ENCODE data around the gene UCP2. TPM values are rescaled to one million over a fixed set of nuclear protein-coding genes. Genes with fewer than 3 reads are reported as not detected.

The UCP2 gene
- total and polyA plus RNA-seq, 9 of the 15 experiments (the other 6 are each of a cell fraction or from before 2014, with no cell fraction given) = 19.2 to 216 (median 87.9) TPM

DNA sequence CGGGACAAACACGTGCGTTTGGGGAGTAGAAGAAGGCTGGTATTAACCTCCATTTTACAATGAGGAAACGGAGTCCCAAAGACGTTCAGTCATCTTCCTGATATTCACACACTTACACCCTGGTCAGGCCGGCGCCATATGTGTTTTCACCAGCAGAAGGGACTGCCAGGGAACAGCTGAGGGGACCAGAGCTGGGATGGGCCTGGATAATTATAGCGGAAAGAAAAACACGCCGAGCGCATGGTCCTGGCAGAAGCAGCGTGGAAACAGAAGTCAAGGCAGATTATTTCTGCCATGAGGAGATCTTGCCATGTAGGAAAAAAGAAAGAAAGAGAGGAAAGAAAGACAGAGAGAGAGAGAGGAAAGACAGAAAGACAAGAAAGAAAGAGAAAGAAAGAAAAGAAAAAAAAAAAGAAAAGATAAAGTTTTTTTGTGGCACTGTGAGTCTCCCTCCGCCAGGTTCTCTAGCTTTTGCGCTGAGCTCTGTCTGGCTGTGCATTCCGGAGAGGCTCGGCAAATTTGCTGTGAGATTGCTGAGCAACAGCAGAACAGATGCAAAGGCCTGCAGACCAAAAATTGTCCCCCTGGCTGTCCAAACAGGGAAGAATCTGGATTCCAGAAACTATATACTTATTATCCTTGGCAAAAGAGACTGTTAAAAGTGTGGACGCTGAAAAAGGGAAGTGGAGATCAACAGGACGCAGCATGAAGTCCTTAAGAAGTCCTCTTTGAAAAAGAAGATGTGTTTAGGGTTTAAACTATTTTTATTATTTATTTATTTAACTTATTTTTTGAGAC is 1.3 kb upstream of the UCP2 start (continued):
- TF ChIP-seq E2F8 (IDR thresholded peaks at IDR 0.05; ENCODE audit: low read depth, partially characterized antibody) (no peak), BRD9 (IDR thresholded peaks at IDR 0.05; ENCODE audit: low read depth, partially characterized antibody) (peak; percentile 81), REST (IDR thresholded peaks at IDR 0.05; ENCODE audit: borderline replicate concordance) (no peak), REST (CRISPR knock-in tag; IDR thresholded peaks at IDR 0.05; ENCODE audit: low read depth) (no peak), HLTF (IDR thresholded peaks at IDR 0.05) (peak; percentile 76; the same call in 1 of the 2 replicates), ZNF655 (CRISPR knock-in tag; IDR thresholded peaks at IDR 0.05) (no peak), GABPA (tag; conservative IDR thresholded peaks at IDR 0.05; ENCODE audit: low read depth) (no peak), HNRNPK (IDR thresholded peaks at IDR 0.05; ENCODE audit: low read depth, low read length, poor library complexity, severe bottlenecking) (no peak), ZNF354B (CRISPR knock-in tag; IDR thresholded peaks at IDR 0.05) (no peak), MYNN (IDR thresholded peaks at IDR 0.05) (no peak), MYNN (CRISPR knock-in tag; IDR thresholded peaks at IDR 0.05) (no peak), ZNF121 (CRISPR knock-in tag; conservative IDR thresholded peaks at IDR 0.05) (no peak), ADNP (tag; IDR thresholded peaks at IDR 0.05) (no peak), SMAD1 (IDR thresholded peaks at IDR 0.05; ENCODE audit: low read depth, low read length, partially characterized antibody) (no peak)
- TF ChIP-seq, protein P1, sequence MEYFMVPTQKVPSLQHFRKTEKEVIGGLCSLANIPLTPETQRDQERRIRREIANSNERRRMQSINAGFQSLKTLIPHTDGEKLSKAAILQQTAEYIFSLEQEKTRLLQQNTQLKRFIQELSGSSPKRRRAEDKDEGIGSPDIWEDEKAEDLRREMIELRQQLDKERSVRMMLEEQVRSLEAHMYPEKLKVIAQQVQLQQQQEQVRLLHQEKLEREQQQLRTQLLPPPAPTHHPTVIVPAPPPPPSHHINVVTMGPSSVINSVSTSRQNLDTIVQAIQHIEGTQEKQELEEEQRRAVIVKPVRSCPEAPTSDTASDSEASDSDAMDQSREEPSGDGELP (CRISPR knock-in tag; IDR thresholded peaks at IDR 0.05; ENCODE audit: borderline replicate concordance) = no peak; the same call in 1 of the 2 replicates

Measured in K562 (cell line).